DOHH2 (cell line): ENCODE results near the gene FXYD1.

Source experiments
- H3F3A ChIP-seq: fragments of 200-600 bp; sonication (generic), shearing (Covaris generic); 2 replicates; pipeline ENCODE4 v1.6.0; 2016; ENCODE audit warnings: antibody characterized with exemption, mild to moderate bottlenecking; ENCODE audit not compliant: control insufficient read depth, insufficient read depth
- H3K27ac ChIP-seq: fragments of 200-600 bp; sonication (generic); 2 replicates; pipeline ENCODE4 v1.5.1; 2014; ENCODE audit warnings: low read depth, mild to moderate bottlenecking, low read length, moderate library complexity
- H3K27me3 ChIP-seq: fragments of 200-600 bp; sonication (generic); 2 replicates; pipeline ENCODE4 v1.6.1; 2014; ENCODE audit warnings: mild to moderate bottlenecking, low read length, mixed read lengths; ENCODE audit not compliant: control insufficient read depth
- H3K36me3 ChIP-seq: fragments of 200-600 bp; sonication (generic); 2 replicates; pipeline ENCODE4 v1.6.1; 2014; ENCODE audit warnings: mild to moderate bottlenecking, low read length, moderate library complexity, mixed read lengths; ENCODE audit not compliant: control insufficient read depth
- H3K4me1 ChIP-seq: fragments of 200-600 bp; sonication (generic); 2 replicates; pipeline ENCODE4 v1.6.1; 2014; ENCODE audit warnings: mild to moderate bottlenecking, low read length, mixed read lengths; ENCODE audit not compliant: control insufficient read depth
- H3K4me2 ChIP-seq: fragments of 200-600 bp; sonication (generic); 2 replicates; pipeline ENCODE4 v1.6.0; 2014; ENCODE audit warnings: mild to moderate bottlenecking, low read length, moderate library complexity
- H3K4me3 ChIP-seq: fragments of 200-600 bp; sonication (generic); 2 replicates; pipeline ENCODE4 v1.5.1; 2014; ENCODE audit warnings: mild to moderate bottlenecking, low read length, mixed read lengths
- H3K79me2 ChIP-seq: fragments of 200-600 bp; sonication (generic); 2 replicates; pipeline ENCODE4 v1.6.1; 2014; ENCODE audit warnings: mild to moderate bottlenecking, low read length, mixed read lengths; ENCODE audit not compliant: control insufficient read depth
- H3K9me2 ChIP-seq: fragments of 200-600 bp; sonication (generic); replicated peaks from 2 replicates; pipeline ENCODE4 v1.6.1; 2014; ENCODE audit warnings: mild to moderate bottlenecking, low read length, mixed read lengths; ENCODE audit not compliant: control insufficient read depth
- H3K9me3 ChIP-seq: fragments of 200-600 bp; sonication (generic); 2 replicates; pipeline ENCODE4 v1.6.1; 2014; ENCODE audit warnings: antibody characterized with exemption, low read length, mixed read lengths; ENCODE audit not compliant: control insufficient read depth, insufficient read depth
- H4K20me1 ChIP-seq: fragments of 200-600 bp; sonication (generic); 2 replicates; pipeline ENCODE4 v1.6.0; 2014; ENCODE audit warnings: low read depth, mild to moderate bottlenecking, antibody characterized with exemption, low read length, moderate library complexity; ENCODE audit not compliant: control insufficient read depth, insufficient read depth
- CTCF ChIP-seq: fragments of 200-600 bp; sonication (generic); IDR thresholded peaks from one replicate; pipeline ENCODE4 v1.5.1; 2014; ENCODE audit warnings: antibody characterized with exemption, mild to moderate bottlenecking, low read depth, low read length; ENCODE audit not compliant: poor library complexity, severe bottlenecking
- EZH2phosphoT487 ChIP-seq: fragments of 200-600 bp; sonication (generic); IDR thresholded peaks from 2 replicates; pipeline ENCODE4 v1.6.1; 2017; ENCODE audit warnings: borderline replicate concordance, mild to moderate bottlenecking, antibody characterized with exemption, low read length, moderate library complexity, mixed read lengths

Gene FXYD1

DNA sequence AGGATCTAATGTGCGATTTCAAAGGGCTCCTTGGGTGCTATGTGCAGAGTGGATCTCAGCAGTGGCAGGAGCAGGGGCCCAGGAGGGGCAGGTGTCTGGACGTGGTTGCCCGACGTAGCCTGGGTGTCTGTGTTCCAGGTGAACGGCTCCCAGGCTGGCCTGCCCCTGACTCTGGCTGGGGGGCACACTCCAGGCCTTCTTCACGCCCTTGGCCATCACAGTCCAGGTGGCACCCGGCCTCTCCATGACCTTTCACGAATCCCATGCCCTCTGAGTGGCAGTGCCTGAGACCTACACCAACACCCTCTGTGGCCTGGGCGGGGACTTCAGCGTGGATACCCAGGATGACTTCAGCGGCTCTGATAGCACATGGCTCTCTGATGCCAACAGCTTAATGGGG is 34.3 kb upstream of the FXYD1 start:
- Histone ChIP-seq H3K4me2 (no peak overlapping the region), H3K4me1 (no peaks in the 10 kb centered on the region), H3K9me3 (peaks cover 8% of the 10 kb centered on the region; the same call in 1 of the 2 replicates)

GRCh38 chr19:35105047-35105410 is 33.6 kb upstream of the FXYD1 start:
- Histone ChIP-seq H3K9me3 (peaks cover 8% of the 10 kb centered on the region; the same call in 1 of the 2 replicates), H3K4me3 (no peak overlapping the region), H3K36me3 (no peaks in the 10 kb centered on the region), H3K27me3 (no peaks in the 10 kb centered on the region), H3K4me2 (no peak overlapping the region), H3F3A (peaks cover 4% of the 10 kb centered on the region), H3K9me2 (no peaks in the 10 kb centered on the region), H3K4me1 (no peaks in the 10 kb centered on the region), H4K20me1 (no peaks in the 10 kb centered on the region), H3K27ac (no peak overlapping the region), H3K79me2 (no peaks in the 10 kb centered on the region)
- TF ChIP-seq CTCF (no peak), EZH2phosphoT487 (no peak)

More for the DNA sequence above, 34.3 kb upstream of the FXYD1 start:
- Histone ChIP-seq H3F3A (peaks cover 4% of the 10 kb centered on the region), H3K9me2 (no peaks in the 10 kb centered on the region), H3K79me2 (no peaks in the 10 kb centered on the region), H4K20me1 (no peaks in the 10 kb centered on the region), H3K36me3 (no peaks in the 10 kb centered on the region), H3K27me3 (no peaks in the 10 kb centered on the region), H3K4me3 (no peak overlapping the region), H3K27ac (no peak overlapping the region)
- TF ChIP-seq CTCF: no peak
- no peak for TF ChIP-seq EZH2phosphoT487

- H3K9me2 ChIP-seq: no peaks in the 10 kb centered on the region
- H3K27me3 ChIP-seq: no peaks in the 10 kb centered on the region
- no peaks in the 10 kb centered on the region for H3K4me1 ChIP-seq
- no peak overlapping the region for H3K4me3 ChIP-seq
- TF ChIP-seq EZH2phosphoT487: no peak
- TF ChIP-seq CTCF: no peak
- H4K20me1 ChIP-seq: no peaks in the 10 kb centered on the region
- H3K4me2 ChIP-seq: no peak overlapping the region
- no peaks in the 10 kb centered on the region for H3K36me3 ChIP-seq
- peaks cover 8% of the 10 kb centered on the region; the same call in 1 of the 2 replicates for H3K9me3 ChIP-seq
- H3K79me2 ChIP-seq: no peaks in the 10 kb centered on the region
- H3F3A ChIP-seq: peaks cover 4% of the 10 kb centered on the region
- no peak overlapping the region for H3K27ac ChIP-seq
Observed at GRCh38 chr19:35105411-35106290, 33.0 kb upstream of the FXYD1 start.
